ENCODE measurements around the gene WT1.

DNA sequence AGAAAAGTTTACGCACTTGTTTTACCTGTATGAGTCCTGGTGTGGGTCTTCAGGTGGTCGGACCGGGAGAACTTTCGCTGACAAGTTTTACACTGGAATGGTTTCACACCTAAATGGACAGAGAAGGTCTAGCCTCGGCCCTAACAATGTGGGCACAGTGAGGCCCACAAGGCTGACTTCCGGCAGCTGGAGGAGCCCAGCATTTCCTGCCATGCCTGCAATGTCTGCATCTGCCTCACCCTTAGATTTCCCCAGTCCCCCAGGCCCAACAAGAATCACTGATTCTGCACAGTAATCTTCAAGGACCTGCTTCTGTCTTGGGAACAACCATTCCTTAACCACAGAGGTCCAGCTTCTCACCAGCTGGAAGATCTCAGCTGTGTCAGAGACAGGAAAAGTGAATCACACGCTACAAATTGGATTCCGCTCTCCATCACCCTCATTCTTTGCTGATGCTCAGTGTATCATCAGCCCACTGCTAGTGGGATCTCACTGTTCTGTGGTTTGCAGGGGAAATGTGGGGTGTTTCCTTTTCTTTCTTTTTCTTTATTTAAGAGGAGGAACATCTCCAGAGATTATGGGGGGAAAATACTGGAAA is 43.3 kb downstream of the WT1 start:
- TF ChIP-seq CTCF (IDR thresholded peaks at IDR 0.05; ENCODE audit: low read length) (no peak), EZH2 (IDR thresholded peaks at IDR 0.05; ENCODE audit: borderline replicate concordance, low read length) (no peak)
